K562 (cell line): ENCODE results near the gene GPR162. TPM values are rescaled to one million over a fixed set of nuclear protein-coding genes. Genes with fewer than 3 reads are reported as not detected.
A peak's percentile ranks its signal among the peaks of the same experiment; 100 is the strongest.

Experiments used
- FOXP4 ChIP-seq: sonication (generic); formaldehyde crosslinking; IDR thresholded peaks from 2 replicates; pipeline ENCODE4 v1.8.0; 2022; ENCODE audit warnings: mild to moderate bottlenecking, missing genetic modification reagents, borderline replicate concordance
- JUND ChIP-seq, 2 experiments: IDR thresholded peaks; 2 replicates in 1 of 2; 3 replicates in 1 of 2; pipeline ENCODE4 v1.6.1; 2011; ENCODE audit warnings: borderline replicate concordance in 2 of 2, low read depth in 2 of 2, low read length in 2 of 2, improper control_type of control experiment in 1 of 2, missing biosample characterization in 1 of 2, missing genetic modification characterization in 1 of 2, missing genetic modification reagents in 1 of 2
- NR2F6 ChIP-seq: fragments of 450-650 bp; formaldehyde crosslinking; IDR thresholded peaks from 2 replicates; pipeline ENCODE4 v1.4.0; 2020; ENCODE audit warnings: mild to moderate bottlenecking
- PHB2 ChIP-seq: fragments of 450-650 bp; IDR thresholded peaks from 2 replicates; pipeline ENCODE4 v1.6.1; 2017; ENCODE audit warnings: low read depth
- POLR2G ChIP-seq: fragments of 200-400 bp; formaldehyde crosslinking; IDR thresholded peaks from 2 replicates; pipeline ENCODE4 v1.6.1; 2017; ENCODE audit warnings: low read depth, mild to moderate bottlenecking, antibody characterized with exemption, low read length, moderate library complexity
- SMARCB1 ChIP-seq: IDR thresholded peaks from 2 replicates; pipeline ENCODE4 v1.6.1; 2011; ENCODE audit warnings: improper control_type of control experiment, low read depth; ENCODE audit not compliant: insufficient read length
- ZBTB11 ChIP-seq, 3 experiments: fragments of 200-800 bp in 1 of 3; fragments of 250-450 bp in 1 of 3; fragments of 450-650 bp in 1 of 3; sonication (Bioruptor Pico) in 1 of 3; sonication (Bioruptor generic) in 1 of 3; formaldehyde crosslinking in 1 of 3; IDR thresholded peaks; 2 replicates each; pipeline versions ENCODE4 v1.6.1 to v1.8.0; 2016 to 2022; ENCODE audit warnings: mild to moderate bottlenecking in 2 of 3, missing genetic modification characterization in 2 of 3, missing compliant biosample characterization in 1 of 3, moderate library complexity in 1 of 3
- ZNF134 ChIP-seq: fragments of 250-450 bp; sonication (Bioruptor Pico); conservative IDR thresholded peaks from 2 replicates; pipeline ENCODE4 v1.4.0; 2020
- ZNF224 ChIP-seq: sonication (generic); formaldehyde crosslinking; IDR thresholded peaks from 2 replicates; pipeline ENCODE4 v1.8.0; 2022; ENCODE audit warnings: mild to moderate bottlenecking, missing genetic modification reagents
- ZNF449 ChIP-seq: fragments of 250-450 bp; sonication (Bioruptor Pico); IDR thresholded peaks from 2 replicates; pipeline ENCODE4 v1.8.0; 2022; ENCODE audit warnings: moderate library complexity, mild to moderate bottlenecking, inconsistent platforms
- polyA plus RNA-seq, 8 experiments: library from polyadenylated mRNA; depleted of rRNA in 4 of 8; stranded (reverse) in 5 of 8; unstranded in 3 of 8; fragments of >200 nt; fragmentation: Nextera tagmentation in 2 of 8; fragmentation: Illumina TruSeq in 1 of 8; extraction: Ambion mirVana in 2 of 8; extraction: Trizol in 1 of 8; gene quantifications; 2 replicates each; pipeline versions ENCODE4 v1.2.1 to v1.2.3, GENCODE V29; 2011 to 2014; ENCODE audit warnings: inconsistent platforms in 1 of 8, missing spikeins in 1 of 8
- total RNA-seq, 7 experiments: library from RNA; depleted of rRNA in 6 of 7; stranded (reverse); fragments of >200 nt in 6 of 7; fragmentation: Illumina TruSeq in 2 of 7; extraction: Trizol in 2 of 7; gene quantifications; 2 replicates each; pipeline versions ENCODE4 v1.2.1 to v1.2.3, GENCODE V29; 2011 to 2021; ENCODE audit warnings: low replicate concordance in 1 of 7
- TF ChIP-seq, protein P1 (sequence below): fragments of 250-450 bp; sonication (Bioruptor Pico); IDR thresholded peaks from 2 replicates; pipeline ENCODE4 v1.5.0; 2021; ENCODE audit warnings: mild to moderate bottlenecking, moderate library complexity
- TF ChIP-seq, protein P2 (sequence below): fragments of 250-450 bp; sonication (Bioruptor Pico); IDR thresholded peaks from 2 replicates; pipeline ENCODE4 v1.8.0; 2021; ENCODE audit warnings: moderate library complexity, mild to moderate bottlenecking, inconsistent platforms

The GPR162 gene
- total and polyA plus RNA-seq, 9 of the 15 experiments (the other 6 are each of a cell fraction or from before 2014, with no cell fraction given): 0.65 to 1.8 (median 1.1) TPM; not detected in 2

- TF ChIP-seq, protein P1, sequence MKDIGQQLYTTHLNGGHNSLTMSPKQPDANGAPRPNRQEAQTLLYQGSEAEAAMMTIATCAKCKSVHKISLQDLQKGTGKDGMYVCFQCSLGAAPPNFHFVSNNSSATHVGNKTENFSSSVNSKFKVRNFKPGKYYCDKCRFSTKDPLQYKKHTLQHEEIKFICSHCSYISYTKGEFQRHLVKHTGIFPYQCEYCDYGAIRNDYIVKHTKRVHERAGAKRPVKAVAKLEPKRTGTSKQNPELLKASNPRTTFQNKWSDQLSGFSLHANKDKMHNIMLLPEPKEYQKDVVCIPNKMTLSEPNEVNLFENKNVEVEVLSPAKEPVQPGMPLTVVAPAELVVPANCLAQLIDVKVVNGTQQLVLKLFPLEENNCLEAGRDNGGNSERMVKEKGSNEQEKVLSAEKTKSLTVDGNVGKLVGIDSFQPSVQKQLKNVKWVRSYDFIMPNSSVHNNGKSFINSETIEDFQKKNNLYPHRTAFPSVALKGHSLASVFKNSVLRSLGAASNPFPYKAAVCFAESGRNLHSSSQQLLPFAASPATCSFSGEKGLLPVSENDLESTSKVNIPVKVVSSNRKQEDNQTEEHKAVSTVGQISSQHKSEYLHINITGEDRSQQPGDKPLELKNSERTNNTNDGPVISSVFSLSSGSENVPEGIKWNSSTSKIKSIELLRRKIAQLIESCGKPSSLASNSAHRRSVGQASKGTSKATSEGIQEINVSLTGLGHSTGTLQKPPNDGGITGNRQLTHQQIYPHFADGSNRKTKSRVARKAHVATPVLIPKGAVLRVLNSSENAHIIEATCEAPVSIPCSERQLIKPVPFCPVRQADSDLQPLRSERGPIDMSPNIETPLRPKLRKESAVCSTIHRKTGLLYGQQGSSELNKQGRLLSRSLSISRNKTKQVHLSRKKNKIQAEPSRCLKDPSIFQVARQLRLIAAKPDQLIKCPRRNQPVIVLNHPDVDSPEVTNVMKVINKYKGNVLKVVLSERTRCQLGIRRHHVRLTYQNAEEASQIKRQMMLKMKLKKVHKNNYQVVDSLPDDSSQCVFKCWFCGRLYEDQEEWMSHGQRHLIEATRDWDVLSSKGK (CRISPR knock-in tag): no peak
- TF ChIP-seq SMARCB1 (no peak), ZNF224 (no peak), POLR2G (peak; percentile 66), NR2F6 (no peak), ZNF449 (CRISPR knock-in tag) (no peak), FOXP4 (peak; percentile 97), PHB2 (no peak), ZBTB11 (CRISPR knock-in tag; IDR thresholded peaks at IDR 0.05) (no peak), JUND (IDR thresholded peaks at IDR 0.05; ENCODE audit: borderline replicate concordance, low read depth, low read length) (0 out of 2 replicates have a peak, but pooled peaks have one; percentile 19), JUND (tag; IDR thresholded peaks at IDR 0.05; ENCODE audit: borderline replicate concordance, low read depth, low read length) (no peak; the same call in 2 of the 3 replicates), ZNF134 (CRISPR knock-in tag) (no peak)
- TF ChIP-seq, protein P2, sequence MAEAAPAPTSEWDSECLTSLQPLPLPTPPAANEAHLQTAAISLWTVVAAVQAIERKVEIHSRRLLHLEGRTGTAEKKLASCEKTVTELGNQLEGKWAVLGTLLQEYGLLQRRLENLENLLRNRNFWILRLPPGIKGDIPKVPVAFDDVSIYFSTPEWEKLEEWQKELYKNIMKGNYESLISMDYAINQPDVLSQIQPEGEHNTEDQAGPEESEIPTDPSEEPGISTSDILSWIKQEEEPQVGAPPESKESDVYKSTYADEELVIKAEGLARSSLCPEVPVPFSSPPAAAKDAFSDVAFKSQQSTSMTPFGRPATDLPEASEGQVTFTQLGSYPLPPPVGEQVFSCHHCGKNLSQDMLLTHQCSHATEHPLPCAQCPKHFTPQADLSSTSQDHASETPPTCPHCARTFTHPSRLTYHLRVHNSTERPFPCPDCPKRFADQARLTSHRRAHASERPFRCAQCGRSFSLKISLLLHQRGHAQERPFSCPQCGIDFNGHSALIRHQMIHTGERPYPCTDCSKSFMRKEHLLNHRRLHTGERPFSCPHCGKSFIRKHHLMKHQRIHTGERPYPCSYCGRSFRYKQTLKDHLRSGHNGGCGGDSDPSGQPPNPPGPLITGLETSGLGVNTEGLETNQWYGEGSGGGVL (CRISPR knock-in tag): no peak
Measured at GRCh38 chr12:6843118-6843902, 21.7 kb downstream of the GPR162 start (continued).
